NK-92 treated with Interleukin-12 subunit alpha and Interleukin-12 subunit beta, amount 100 ng/mL, for 24 hours (cell line): ENCODE results near the gene SYT1.

Source experiments
- DNase-seq: peaks from one replicate; lab custom pipeline; 2025; lab: John Stamatoyannopoulos, UW

SYT1 gene

DNA sequence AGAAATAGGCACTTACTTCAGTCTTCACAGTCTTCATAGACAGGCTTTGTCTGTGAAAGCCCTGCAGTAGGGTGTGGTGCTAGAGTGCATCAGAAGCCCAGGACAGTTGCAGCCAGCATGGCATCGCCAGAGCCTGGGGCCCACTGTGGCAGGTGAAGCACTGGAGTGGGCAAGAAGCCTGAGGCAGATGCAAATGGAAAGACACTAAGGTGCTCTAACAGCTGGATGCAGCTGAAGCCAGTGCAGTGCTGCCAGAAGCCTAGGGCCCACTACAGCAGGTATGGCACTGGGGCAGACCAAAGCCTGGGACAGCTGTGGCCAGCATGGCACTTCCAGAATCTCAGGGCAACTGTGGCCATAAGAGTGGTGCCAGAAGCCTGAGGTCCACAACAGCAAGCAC is 358.6 kb downstream of the SYT1 start:
- no peak for DNase-seq

DNA sequence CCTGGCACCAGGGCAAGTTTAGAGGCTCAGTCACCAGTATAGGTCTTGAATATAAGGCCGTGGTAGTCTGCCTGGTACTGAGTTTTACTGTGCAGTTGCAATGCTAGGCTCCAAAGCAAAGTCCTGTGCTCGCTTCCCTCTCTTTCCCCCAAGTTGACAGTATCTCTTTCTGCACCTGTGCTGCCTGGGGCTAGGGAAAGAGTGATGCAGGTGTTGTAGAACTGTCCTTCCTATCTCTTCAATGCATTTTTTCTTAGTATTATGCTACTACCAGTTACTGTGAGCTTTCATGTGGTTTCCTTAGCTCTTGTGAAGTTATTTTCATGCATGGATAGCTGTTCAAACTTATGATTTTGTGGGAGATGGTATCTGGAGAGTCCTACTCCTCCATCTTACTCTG is 359.2 kb downstream of the SYT1 start:
- DNase-seq = no peak

DNA sequence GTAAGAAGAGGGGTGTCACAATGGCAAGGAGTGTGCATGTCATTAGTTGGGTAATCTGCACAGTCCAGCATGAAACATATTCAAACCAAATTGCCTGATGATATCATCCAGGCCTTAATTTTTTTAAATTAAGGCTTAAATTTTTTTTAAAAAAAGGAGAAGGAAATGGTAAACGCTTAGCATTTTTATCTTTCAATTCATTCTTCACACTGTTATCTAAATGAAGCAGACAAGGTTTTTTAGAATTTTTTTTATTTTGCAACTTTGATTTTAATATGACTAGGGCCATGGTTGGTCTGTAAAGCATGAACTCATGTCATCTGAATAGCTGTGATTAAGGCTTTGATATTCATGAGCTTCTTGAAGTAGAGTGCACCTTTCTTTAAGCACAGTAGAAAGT is 362.5 kb downstream of the SYT1 start:
- no peak for DNase-seq

DNA sequence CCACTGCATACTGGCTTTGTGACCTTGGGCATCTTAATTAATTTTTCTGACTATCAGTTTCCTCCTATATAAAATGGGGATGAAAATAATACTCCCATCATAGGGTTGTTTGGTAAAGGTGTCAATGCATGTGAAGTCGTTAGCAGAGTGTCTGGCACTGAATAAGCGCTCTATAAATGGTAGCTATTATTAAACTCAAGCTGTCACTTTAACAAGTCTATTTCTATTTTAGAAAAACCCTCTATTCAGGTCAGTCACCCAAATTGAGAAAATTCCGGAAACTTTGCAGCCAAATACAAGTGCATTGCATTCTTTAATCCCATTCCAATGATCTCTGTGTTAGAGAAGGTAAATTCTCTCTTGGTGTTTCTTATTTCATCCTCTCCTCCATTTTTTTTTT is 363.1 kb downstream of the SYT1 start:
- DNase-seq = no peak

DNA sequence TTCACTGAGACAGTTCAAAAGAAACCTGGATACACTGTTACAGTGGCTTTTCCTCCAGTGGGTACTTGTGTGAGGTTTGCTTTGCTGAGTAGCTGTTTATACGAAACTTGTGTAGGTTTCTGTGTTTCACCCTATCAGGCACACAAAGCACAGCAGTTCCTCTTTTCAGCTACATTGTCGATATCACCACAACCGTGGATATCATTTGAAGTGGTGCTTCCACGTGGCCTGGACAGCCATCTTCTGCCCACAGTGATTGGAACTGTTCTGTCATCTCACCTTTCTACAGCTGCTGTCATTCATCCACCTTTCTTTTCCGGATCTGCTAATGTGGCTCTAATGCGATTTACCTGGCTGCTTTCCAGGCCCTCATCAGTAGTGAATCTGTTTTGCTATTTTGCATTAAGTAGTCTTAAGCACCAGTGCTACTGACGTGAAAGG is 368.8 kb downstream of the SYT1 start:
- no peak for DNase-seq

DNA sequence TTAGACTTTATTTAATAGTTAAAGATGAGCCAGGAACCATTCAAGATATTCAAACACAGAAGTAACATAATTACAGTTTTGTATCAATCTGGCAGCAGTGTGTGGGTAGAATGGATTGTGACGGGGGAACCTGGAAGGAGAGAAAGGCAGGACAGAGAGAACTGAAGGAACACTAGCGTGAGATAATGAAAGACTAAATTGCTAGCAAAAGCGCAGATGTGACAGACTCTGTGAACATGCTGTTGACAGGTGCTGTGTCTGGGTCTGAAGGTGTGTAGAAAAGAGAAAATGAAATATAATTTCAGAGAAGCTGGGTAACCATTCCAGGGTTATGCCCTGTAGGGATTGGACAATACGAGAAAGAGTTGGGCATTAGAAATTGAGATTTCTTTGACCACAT is 372.3 kb downstream of the SYT1 start:
- no peak for DNase-seq

DNA sequence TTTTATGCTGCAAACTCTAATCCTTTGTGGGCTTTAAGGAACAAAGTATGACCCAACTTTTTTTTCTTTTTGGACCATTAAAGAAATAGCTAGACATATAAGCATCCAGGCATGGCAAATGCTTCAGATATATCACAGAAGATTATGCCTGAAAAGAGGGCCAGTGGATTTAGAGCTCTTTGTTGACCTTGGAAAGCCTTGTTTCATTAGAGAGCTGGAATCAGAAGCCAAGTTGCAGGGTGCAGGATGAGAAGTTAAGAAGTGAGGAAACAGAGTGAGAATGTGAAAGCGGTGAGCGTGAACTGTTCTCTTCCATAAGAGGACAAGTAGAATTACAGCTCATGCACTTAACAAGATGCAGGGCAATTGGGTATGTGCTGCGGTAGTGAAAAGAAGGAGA is 373.7 kb downstream of the SYT1 start:
- no peak for DNase-seq

DNA sequence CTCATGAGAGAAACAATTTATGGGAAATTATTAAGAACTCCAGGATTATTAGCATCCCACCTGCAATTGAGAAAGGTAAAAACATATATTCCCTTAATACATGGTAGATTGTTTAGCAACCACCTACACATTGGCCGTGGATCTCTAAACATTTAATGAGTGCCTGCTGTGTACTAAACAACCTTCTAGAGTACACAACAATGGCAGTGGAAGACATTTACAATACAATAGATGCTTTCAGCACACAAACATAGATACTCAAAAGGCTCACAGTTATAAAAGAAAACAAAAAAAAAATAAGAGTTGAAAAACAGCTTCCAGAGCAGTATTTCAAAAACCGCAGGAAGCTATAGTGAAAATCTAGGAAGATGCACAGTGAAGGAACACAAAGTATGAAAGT is 382.9 kb downstream of the SYT1 start:
- DNase-seq = no peak

DNA sequence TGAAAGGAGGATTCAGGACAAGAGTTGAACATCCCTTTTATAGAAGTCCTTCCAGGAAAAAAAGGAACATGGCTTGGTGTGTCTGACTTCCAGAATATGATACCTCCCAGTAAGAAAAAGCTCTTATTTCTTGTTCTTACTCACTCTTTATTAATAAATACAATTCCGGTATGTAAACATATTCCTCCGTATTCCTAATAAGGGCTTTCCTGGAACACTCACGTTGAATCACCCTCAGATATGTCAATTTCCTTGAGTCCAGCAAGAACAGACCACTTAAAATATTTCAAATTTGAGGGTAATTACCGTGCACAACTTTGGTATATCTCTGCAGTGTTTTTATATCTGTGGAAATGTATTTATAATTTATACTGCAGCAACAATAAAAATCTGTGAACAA is 385.6 kb downstream of the SYT1 start:
- DNase-seq = no peak

DNA sequence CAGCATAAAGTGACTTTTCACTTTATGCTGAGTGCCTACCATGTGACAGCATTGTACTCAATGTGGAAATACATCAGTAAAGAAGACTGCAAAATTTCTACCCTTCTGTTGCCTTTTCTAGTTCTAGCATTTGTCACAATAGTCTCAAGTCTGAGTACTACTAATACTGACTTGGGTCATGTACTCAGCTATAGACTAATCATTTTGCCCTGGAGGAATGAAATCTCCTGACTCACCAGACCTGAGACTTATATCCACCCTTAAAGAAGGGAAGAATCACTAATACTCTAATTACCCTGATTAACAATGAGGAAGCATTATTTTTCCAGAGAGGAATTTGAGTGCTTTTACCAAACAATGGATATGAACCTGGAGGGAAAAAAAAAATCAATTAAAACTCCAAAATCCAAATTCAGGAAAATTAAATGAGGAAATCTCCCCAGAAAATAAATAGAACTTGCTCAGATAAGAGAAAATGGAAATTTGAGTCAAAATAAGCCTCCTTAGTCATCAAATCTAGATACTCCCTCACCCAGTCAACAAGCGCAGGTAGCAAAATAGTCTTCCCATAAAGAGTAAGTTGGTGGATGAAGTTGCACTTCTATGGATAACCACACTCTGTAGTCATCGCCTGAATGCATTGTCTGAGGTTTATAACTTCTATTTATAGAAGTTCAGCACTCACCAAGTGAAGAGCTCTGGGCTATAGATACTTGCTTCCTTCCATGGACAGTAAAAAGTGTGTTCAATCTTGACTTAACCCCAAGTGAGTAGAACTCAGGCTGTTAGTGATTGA is 386.6 kb downstream of the SYT1 start:
- DNase-seq = no peak

DNA sequence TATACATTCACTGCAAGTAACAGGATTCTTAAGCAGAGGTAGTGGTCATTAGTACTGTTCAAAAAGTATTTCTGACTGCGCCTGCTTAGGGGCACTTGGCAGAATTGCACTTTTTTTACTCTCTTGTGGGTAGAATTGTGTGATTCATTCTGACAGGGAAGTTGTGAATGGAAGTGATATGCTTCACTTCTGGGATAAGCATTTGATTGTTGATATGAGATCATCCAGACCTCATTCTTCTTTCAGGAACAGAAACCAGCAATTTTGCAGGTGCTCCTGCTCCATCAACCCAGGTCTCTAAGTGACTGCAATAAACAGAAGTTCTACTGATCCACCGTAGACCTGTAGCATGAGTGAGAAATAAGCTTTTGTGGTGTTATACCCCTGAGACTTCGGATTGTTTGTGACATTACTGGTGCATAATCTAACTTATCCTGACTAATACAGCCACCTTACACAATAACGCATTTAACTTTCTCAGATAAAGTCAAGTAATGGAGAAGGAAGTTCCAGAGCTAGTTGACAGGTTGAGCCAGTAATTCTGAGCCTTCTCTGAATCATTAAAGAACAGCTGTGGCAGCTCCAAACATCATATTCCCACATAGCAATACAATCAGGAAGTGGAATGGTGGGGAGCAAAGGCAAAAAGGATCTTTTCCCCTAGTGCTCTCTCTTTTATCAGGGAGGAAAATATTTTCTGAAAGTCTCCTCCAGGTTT is 387.9 kb downstream of the SYT1 start:
- no peak for DNase-seq

DNA sequence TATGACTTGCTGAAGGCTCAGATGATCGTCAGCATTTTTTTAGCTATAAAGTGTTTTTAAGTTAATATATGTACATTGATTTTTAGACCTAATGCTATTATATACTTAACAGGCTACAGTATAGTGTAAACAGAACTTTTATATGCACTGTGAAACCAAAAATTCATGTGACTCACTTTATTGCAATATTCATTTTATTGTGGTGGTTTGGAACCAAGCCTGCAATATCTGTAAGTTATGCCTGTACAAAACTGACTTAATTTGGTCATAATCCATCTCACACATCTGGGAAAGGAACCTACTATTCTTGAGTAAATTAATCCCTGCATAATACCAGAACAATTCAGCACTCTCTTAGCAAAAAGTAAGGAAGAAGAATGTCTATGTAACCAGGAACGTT is 390.7 kb downstream of the SYT1 start:
- no peak for DNase-seq

DNA sequence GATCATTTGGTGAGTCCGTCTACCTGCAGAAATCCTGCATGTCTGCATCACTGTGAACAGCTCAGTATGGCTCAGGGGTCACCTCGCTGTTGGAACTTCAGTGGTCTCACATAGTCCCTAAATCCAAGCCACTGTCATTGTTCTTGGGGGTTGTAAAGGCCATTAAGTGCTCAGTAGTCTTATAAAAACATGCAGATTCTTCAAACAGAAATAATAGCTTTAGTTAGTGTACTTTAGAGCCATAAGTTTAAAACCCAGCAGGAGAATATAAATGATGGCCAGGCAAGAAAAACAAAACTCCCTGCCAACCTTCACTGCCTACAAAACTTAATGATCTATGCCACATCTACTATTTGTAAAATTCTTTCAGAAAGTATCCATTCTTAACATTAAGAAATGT is 396.3 kb downstream of the SYT1 start:
- no peak for DNase-seq

DNA sequence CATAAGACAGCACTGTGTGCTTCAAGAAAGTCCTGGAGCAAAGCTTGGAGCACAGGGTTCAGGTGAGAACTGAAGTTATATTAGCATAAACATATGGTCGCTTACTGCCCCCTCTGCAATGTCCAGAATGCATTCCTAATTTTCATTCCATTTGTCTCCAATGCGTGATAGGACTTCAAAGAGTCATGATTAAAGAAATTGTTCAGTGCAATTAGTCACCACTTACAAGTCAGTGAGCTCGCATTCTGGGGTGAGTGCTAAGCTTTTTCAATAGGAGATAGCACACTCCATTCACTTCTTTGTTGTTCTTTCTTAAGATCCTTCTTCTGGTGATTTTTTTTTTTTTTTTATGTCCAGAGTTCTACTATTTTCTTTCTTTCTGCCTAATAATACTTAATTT is 398.4 kb downstream of the SYT1 start:
- no peak for DNase-seq

DNA sequence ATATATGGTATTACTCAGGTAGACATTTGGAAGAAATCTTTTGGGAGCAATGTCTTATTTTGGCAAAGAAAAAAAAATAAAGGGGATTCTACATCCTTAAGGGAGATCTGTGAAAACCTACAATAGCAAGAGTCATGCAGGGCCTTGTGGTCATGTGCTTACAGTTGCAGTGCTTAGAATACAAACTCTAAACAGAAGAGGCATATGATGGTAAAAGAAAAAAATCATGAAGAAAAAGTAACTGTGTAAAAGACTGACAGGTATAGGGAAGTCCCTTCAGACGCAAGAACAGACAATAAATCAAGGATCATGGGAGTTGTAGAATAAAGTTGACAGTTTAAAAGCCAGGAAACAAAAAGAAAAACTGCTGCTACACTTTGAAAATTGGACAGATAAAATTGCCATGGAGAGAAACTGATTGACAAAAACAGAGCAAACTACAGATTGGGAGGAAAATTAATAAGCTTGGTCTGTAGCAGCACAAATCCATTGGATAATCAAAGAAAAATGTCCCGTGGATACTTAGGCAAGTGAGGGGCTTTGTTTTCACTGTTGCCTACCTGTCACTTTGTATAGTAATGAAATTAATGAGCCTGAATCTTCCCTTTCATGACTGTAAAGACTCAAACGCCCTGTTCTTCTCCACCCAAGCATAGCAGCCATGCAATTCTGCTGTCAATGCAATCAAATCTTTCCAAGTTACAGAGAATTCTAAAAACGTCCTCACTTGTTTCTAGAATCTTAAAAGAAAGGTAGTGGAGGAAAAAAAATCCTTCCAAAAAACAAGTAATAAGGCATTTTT is 402.0 kb downstream of the SYT1 start:
- DNase-seq = no peak

DNA sequence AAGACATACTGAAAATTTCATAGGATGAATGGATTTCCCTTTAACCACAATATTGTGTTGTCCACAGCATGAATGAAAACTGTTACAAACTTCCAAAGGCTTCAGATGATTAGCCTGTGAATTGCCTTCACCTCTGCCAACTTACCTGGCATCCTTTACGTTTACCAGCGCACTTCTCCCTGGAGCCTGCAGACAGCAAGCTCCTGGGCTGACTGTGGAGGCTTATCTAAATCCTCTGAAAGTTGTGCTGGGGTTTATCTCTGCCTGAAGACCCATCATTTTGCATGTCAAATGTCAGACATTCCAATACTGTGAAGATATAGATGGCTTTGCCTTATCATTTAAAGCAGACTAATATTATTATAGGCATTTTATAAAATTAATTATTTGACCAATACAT is 403.0 kb downstream of the SYT1 start:
- no peak for DNase-seq

DNA sequence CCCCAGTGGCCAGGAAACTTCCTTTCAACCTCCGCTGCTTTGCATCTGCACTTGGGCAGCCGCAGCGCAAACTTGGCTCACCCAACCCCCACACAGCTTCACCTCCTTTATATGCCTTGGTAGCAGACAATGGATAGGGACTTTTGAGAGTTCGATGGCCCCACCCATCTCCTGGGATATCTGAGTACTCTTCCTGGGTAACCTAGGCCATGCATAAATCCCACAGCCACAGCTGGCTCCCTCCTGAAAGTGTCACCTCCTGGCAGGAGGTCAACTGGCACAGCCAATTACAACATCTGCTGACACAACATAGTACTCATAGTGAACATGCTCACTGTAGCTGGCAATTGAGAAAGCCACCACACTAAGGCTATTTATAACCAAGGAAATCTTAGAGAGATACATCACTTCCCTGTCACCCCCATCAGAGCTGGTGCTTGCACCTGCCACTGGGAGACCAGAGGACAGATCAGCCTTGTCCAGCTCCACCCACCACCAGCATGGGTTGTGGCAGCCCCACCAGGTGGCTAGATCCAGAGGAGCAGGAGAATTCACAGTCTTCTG is 410.0 kb downstream of the SYT1 start:
- peak; percentile 27 for DNase-seq

DNA sequence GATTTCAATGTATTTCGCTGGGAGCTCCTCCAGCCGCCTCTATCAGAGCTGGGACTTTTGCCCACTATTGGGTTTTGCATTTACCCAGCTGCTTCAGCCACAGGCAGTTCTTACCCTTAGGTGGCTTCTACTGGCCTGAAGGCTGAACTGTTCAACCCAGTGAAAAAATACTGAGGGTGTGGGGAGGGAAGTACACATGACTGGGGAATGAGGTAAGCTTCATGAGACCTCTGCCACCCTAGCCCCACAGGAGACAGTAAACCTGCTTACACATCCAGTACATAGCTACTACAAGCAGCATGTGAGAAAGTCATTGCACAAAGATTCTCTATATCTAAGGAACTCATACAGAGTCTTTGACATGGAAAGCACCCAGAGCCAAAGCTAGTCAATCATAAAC is 411.1 kb downstream of the SYT1 start:
- no peak for DNase-seq

DNA sequence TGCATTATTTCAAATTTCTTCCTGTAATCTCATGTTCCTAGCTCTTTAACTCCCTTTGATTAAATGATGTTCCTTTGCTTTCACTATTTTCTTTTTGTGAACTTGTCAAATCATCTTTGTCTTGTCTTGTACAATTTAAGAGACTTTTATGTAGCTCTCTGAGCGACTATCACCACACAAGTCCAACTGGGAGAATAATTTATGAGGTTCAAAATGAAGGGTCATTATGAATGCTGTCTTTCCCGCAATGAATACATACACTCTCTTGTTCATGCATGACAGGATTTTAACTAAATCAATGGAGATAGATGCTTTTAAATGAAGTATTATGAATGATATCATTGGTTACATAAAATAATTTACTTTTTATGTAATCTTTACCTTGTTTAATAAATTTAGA is 418.8 kb downstream of the SYT1 start:
- DNase-seq = no peak

DNA sequence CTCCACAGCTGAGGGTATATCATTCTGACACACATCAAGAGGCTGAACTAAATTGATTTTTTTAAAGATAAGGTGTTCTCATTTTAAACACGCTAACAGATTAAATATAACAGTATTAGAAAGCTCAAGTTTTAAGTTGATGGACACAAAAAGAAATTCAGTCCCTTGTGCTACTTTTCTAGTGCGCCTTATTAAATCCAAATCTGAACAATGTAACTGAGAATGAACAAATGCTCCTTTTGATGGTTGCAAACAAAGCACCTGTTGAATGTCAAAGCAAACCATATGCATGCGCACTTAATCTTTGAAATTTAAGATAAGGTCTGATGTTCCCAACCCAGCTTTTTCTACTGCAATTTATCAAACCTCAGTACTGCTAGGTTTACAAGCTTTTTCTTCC is 424.3 kb downstream of the SYT1 start:
- DNase-seq = no peak

DNA sequence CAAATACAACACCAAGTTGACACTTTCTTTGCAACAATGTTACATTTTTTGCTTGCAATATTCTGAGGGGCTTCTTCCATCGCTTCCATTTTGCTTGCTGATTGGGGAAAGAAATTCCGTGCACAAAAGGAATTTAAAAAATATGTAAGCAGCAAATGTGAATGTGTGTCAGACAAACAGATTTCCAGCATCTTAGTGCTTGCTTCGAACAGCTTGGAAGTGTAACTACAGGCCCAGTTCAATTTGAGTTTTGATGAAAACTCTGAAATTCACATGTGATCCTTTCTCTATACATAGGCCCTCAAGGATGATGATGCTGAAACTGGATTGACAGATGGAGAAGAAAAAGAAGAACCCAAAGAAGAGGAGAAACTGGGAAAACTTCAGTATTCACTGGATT is 427.1 kb downstream of the SYT1 start:
- DNase-seq = no peak

DNA sequence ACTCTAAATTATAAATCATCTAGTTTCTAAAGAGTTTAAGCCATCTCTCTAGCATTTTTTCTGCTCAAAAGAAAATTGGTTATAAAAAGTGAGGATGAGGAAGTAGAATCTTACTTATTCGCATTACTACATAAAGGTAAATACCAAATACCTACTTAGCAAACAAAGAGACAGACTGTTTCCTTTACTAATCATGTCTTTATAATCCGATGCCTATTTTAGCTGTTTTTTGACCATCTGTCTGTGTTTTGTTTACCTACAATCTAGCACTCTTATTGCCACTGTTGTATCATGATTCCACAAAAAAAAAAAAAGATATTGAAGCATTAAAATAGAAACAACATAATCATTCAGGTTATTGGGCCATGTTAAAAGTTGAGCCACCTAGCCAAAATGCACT is 430.0 kb downstream of the SYT1 start:
- DNase-seq = no peak

DNA sequence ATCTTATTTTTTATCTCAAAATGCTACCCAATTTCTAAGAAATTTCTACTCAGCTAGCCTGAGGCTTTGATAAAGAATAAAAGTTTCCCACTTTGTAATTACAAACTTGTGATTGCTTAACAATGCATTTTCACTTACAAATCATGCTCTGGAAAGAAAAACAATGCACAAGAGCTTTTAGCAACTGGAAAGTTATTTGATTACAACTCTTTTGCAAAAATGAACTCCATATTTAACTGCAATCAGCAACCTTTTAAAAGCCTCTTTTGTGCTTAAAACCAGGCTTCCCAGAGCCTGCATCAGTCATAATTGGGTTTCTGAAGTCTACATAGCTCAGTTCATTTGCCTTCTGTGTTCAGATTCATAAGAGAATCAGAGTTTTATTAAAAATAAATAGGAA is 431.0 kb downstream of the SYT1 start:
- DNase-seq = no peak
